Esophagus muscularis mucosa (tissue), 4 donors: ENCODE results near the gene MFSD12. TPM values are rescaled to one million over a fixed set of nuclear protein-coding genes. Genes with fewer than 3 reads are reported as not detected.
"Not testable (repeated sequence)": the region's sequence is repeated elsewhere in the genome, so short reads cannot be mapped to it uniquely, and the experiment has no call there.

Experiments used
- DNase-seq: peaks from one replicate; pipeline ENCODE4 v3.0.0-alpha.2; 2017; ENCODE audit errors: extremely low spot score
- H3K27ac ChIP-seq, 4 donors: fragments of 200-600 bp; sonication (generic); replicated peaks in 1 of 4; 1 replicate in 3 of 4; 2 replicates in 1 of 4; pipeline ENCODE4 v1.5.1; 2016 to 2019; ENCODE audit warnings: mild to moderate bottlenecking in 1 of 4
- H3K27me3 ChIP-seq, 4 donors: fragments of 200-600 bp; sonication (generic); one replicate each; pipeline versions ENCODE4 v1.5.1 to v1.6.0; 2016 to 2019
- H3K36me3 ChIP-seq, 4 donors: fragments of 200-600 bp; sonication (generic); one replicate each; pipeline ENCODE4 v1.5.1; 2016 to 2019
- H3K4me1 ChIP-seq, 4 donors: fragments of 200-600 bp; sonication (generic); one replicate each; pipeline ENCODE4 v1.5.1; 2016 to 2019
- H3K4me3 ChIP-seq, 4 donors: fragments of 200-600 bp; sonication (generic); 1 replicate in 2 of 4; 2 replicates in 2 of 4; pipeline ENCODE4 v1.5.1; 2016 to 2019; ENCODE audit warnings: mild to moderate bottlenecking in 4 of 4, moderate library complexity in 1 of 4
- H3K9me3 ChIP-seq, 4 donors: fragments of 200-600 bp; sonication (generic); 1 replicate in 3 of 4; 2 replicates in 1 of 4; pipeline ENCODE4 v1.5.1; 2016 to 2019
- EP300 ChIP-seq: sonication (generic); formaldehyde crosslinking; IDR thresholded peaks from one replicate; pipeline ENCODE4 v1.6.1; 2017; ENCODE audit warnings: antibody characterized with exemption
- POLR2A ChIP-seq: fragments of 450-650 bp; IDR thresholded peaks from one replicate; pipeline ENCODE4 v1.6.1; 2017; ENCODE audit warnings: antibody characterized with exemption, moderate library complexity, mild to moderate bottlenecking, low read depth
- POLR2AphosphoS5 ChIP-seq, 2 donors: sonication (generic); formaldehyde crosslinking; IDR thresholded peaks; one replicate each; pipeline ENCODE4 v1.6.1; 2017; ENCODE audit warnings: antibody characterized with exemption in 2 of 2
- WGBS: methylation state at CpG from one replicate; pipeline ENCODE4 v1.1.5; 2018; 5-methylcytosine and 5-hydroxymethylcytosine counted together
- intact Hi-C: fragments of 100-400 bp; cut with DNase I; formaldehyde crosslinking; loops from one replicate; pipeline ENCODE4 v1.15.1; 2023
- total RNA-seq, 4 donors: library from RNA; depleted of rRNA; stranded (reverse); fragments of >200 nt; gene quantifications; one replicate each; pipeline versions ENCODE4 v1.1.0 to v1.2.1, GENCODE V29; 2016
- TF ChIP-seq, protein P1 (sequence below), 3 experiments: fragments of 200-600 bp in 2 of 3; fragments of 450-650 bp in 1 of 3; sonication (generic) in 2 of 3; IDR thresholded peaks; one replicate each; pipeline ENCODE4 v1.5.1; 2017 to 2019; ENCODE audit warnings: antibody characterized with exemption in 3 of 3, mild to moderate bottlenecking in 2 of 3, moderate library complexity in 1 of 3

The MFSD12 gene
- total RNA-seq, 4 donors from 2014 or later: 28.2 to 87.0 (median 62.4) TPM

DNA sequence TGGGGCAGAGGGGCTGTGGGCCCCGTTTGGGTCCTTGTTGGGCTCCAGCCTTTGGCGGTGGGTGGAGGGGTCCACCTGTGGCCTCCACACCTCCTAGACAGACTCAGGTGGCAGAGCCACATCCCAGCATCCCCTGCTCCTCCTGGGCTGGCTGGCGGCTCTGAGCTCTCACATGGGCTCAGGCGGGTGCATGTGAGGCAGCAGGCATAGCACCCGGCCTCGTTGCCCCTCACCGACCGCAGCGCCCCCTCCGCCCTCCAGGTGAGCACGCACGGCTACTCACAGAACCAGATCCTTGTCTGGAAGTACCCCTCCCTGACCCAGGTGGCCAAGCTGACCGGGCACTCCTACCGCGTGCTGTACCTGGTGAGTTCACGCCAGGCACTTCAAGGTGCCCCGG is 24.4 kb downstream of the MFSD12 start:
- Histone ChIP-seq H3K27ac (no peak overlapping the region), H3K9me3 (no peaks in the 10 kb centered on the region), H3K27me3 (no peaks in the 10 kb centered on the region), H3K4me1 (peaks cover 0 to 21% (median 18%) of the 10 kb centered on the region in 4 donors), H3K4me3 (no peak overlapping the region), H3K36me3 (peaks cover 43 to 80% (median 68%) of the 10 kb centered on the region in 4 donors)
- 92% methylated on average over 5 of the region's 17 CpGs for WGBS
- no peak for TF ChIP-seq EP300
- TF ChIP-seq, protein P1, sequence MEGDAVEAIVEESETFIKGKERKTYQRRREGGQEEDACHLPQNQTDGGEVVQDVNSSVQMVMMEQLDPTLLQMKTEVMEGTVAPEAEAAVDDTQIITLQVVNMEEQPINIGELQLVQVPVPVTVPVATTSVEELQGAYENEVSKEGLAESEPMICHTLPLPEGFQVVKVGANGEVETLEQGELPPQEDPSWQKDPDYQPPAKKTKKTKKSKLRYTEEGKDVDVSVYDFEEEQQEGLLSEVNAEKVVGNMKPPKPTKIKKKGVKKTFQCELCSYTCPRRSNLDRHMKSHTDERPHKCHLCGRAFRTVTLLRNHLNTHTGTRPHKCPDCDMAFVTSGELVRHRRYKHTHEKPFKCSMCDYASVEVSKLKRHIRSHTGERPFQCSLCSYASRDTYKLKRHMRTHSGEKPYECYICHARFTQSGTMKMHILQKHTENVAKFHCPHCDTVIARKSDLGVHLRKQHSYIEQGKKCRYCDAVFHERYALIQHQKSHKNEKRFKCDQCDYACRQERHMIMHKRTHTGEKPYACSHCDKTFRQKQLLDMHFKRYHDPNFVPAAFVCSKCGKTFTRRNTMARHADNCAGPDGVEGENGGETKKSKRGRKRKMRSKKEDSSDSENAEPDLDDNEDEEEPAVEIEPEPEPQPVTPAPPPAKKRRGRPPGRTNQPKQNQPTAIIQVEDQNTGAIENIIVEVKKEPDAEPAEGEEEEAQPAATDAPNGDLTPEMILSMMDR (IDR thresholded peaks at IDR 0.05): no peak
- TF ChIP-seq POLR2A: no peak
- no peak for TF ChIP-seq POLR2AphosphoS5 (IDR thresholded peaks at IDR 0.05)
- intact Hi-C loops: no loop called here
- no peak for DNase-seq

DNA sequence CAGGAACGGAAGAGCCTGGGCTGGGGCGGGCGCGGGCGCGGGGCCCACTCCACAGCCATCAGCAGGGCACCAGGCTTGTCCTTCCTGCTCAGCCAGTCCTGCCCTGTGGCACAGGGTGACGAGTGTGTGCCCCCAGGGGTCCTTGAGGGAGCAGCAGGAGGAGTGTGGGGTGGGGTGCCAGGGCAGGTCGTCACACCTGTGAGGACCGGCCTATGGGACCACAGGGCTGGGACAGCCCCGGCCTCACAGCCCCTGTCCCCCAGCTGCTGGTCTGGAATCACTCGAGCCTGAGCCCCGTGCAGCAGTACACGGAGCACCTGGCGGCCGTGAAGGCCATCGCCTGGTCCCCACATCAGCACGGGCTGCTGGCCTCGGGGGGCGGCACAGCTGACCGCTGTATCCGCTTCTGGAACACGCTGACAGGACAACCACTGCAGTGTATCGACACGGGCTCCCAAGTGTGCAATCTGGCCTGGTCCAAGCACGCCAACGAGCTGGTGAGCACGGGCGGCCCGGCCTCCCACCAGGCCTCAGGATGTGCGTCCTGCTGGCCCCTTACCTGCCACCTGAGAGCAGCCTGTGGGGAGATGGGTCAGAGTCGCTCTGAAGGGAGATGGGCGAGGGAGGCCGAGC is 25.1 kb downstream of the MFSD12 start:
- 97% methylated on average over 26 of the region's 33 CpGs for WGBS

DNA sequence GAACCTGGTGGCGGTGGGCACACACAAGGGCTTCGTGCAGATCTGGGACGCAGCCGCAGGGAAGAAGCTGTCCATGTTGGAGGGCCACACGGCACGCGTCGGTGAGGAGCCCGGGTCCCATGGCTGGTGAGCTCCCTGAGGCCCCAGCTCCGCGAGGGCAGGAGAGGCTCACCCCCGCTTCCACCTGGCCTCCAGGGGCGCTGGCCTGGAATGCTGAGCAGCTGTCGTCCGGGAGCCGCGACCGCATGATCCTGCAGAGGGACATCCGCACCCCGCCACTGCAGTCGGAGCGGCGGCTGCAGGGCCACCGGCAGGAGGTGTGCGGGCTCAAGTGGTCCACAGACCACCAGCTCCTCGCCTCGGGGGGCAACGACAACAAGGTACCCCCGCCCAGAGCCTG is 25.7 kb downstream of the MFSD12 start:
- Histone ChIP-seq H3K4me3 (no peak overlapping the region), H3K27ac (no peak overlapping the region), H3K9me3 (no peaks in the 10 kb centered on the region), H3K27me3 (no peaks in the 10 kb centered on the region), H3K4me1 (peaks cover 0 to 12% (median 10%) of the 10 kb centered on the region in 4 donors), H3K36me3 (peaks cover 56 to 83% (median 79%) of the 10 kb centered on the region in 4 donors)
- no CpG with 5 or more reads among the region's 29 CpGs for WGBS
- DNase-seq: no peak
- intact Hi-C loops: no loop called here
- TF ChIP-seq EP300: no peak
- no peak for TF ChIP-seq POLR2AphosphoS5 (IDR thresholded peaks at IDR 0.05)
- no peak for TF ChIP-seq POLR2A
- TF ChIP-seq, protein P1 (IDR thresholded peaks at IDR 0.05): no peak

More for the DNA sequence above, 25.1 kb downstream of the MFSD12 start:
- TF ChIP-seq EP300: no peak
- TF ChIP-seq POLR2AphosphoS5 (IDR thresholded peaks at IDR 0.05): no peak
- TF ChIP-seq, protein P1 (IDR thresholded peaks at IDR 0.05): no peak
- no peak for TF ChIP-seq POLR2A
- H3K4me1 ChIP-seq: peaks cover 0 to 18% (median 16%) of the 10 kb centered on the region in 4 donors
- H3K27ac ChIP-seq: no peak overlapping the region
- H3K4me3 ChIP-seq: no peak overlapping the region
- H3K36me3 ChIP-seq: peaks cover 50 to 81% (median 75%) of the 10 kb centered on the region in 4 donors
- H3K9me3 ChIP-seq: no peaks in the 10 kb centered on the region
- intact Hi-C loops: no loop called here
- no peak for DNase-seq
- no peaks in the 10 kb centered on the region for H3K27me3 ChIP-seq

DNA sequence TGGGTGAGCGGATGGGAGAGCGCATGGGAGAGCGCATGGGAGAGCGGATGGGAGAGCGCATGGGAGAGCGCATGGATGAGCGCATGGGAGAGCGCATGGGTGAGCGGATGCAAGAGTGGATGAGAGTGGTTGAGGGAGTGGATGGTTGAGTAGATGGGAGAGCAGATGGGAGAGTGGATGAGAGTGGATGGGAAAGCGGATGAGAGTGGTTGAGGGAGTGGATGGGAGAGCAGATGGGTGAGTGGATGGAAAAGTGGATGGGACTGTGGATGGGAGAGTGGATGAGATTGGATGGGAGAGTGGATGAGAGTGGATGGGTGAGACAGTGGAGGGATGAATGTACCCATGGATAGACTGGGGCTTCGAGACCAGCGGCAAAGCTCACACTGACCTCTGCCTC is 27.0 kb downstream of the MFSD12 start:
- Histone ChIP-seq H3K9me3 (no peaks in the 10 kb centered on the region), H3K27ac (no peak overlapping the region), H3K4me3 (no peak overlapping the region), H3K27me3 (no peaks in the 10 kb centered on the region), H3K36me3 (peaks cover 63 to 83% (median 80%) of the 10 kb centered on the region in 4 donors), H3K4me1 (no peaks in the 10 kb centered on the region)
- TF ChIP-seq POLR2AphosphoS5 (IDR thresholded peaks at IDR 0.05) (no peak), POLR2A (no peak), EP300 (no peak)
- TF ChIP-seq, protein P1 (IDR thresholded peaks at IDR 0.05): no peak
- DNase-seq: no peak
- whole genome bisulfite sequencing: 95% methylated on average over 12 of the region's 12 CpGs
- intact Hi-C loops: no loop called here

DNA sequence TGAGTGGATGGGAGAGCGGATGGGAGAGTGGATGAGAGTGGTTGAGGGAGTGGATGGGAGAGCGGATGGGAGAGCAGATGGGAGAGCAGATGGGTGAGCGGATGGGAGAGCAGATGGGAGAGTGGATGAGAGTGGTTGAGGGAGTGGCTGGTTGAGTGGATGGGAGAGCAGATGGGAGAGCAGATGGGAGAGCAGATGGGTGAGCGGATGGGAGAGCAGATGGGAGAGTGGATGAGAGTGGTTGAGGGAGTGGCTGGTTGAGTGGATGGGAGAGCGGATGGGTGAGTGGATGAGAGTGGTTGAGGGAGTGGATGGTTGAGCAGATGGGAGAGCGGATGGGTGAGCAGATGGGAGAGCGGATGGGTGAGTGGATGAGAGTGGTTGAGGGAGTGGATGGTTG is 28.1 kb downstream of the MFSD12 start:
- intact Hi-C loops, H3K27ac ChIP-seq, H3K9me3 ChIP-seq, DNase-seq, H3K4me3 ChIP-seq, H3K27me3 ChIP-seq, H3K4me1 ChIP-seq: not testable (repeated sequence)
- H3K36me3 ChIP-seq: peaks cover 57 to 81% (median 76%) of the 10 kb centered on the region in 4 donors
- 92% methylated on average over 7 of the region's 7 CpGs for WGBS
